ENCODE measurements around the gene ZP1. TPM values are rescaled to one million over a fixed set of nuclear protein-coding genes. Genes with fewer than 3 reads are reported as not detected.

Gene ZP1
- total RNA-seq, 1 experiment from 2014 or later = not detected

GRCh38 chr11:60919956-60920355 is 52.6 kb downstream of the ZP1 start:
- intact Hi-C loops (cut with micrococcal nuclease; ENCODE audit: unreplicated experiment) = loop anchor here (10.0 kb wide), 1 partner anchor 1355 kb away; no protein-coding TSS in a partner anchor
- TF ChIP-seq CTCF (conservative IDR thresholded peaks at IDR 0.05; ENCODE audit: low read depth, low read length) = no peak
- TF ChIP-seq EZH2 (IDR thresholded peaks at IDR 0.05; ENCODE audit: borderline replicate concordance, low read depth, low read length, poor library complexity, severe bottlenecking) = no peak
- no peak overlapping the region for H3K27ac ChIP-seq (ENCODE audit: low read depth, low read length, poor library complexity, severe bottlenecking)
- H3K9me3 ChIP-seq (ENCODE audit: low read depth, low read length, poor library complexity, severe bottlenecking) = no peaks in the 10 kb centered on the region
- H3K4me1 ChIP-seq (ENCODE audit: insufficient read depth, low read length, poor library complexity, severe bottlenecking) = peaks cover 26% of the 10 kb centered on the region
- no peaks in the 10 kb centered on the region for H3K27me3 ChIP-seq (replicated peaks; ENCODE audit: insufficient read depth, low read depth, low read length, poor library complexity)
- H3K36me3 ChIP-seq (ENCODE audit: insufficient read depth, low read length, poor library complexity, severe bottlenecking) = peaks cover 31% of the 10 kb centered on the region
- ChIA-PET POLR2A (ENCODE audit: low non-redundant PET) (no interaction called here), CTCF (no interaction called here)
- H3K4me3 ChIP-seq (ENCODE audit: low read depth, low read length, poor library complexity, severe bottlenecking) = no peak overlapping the region
- BruUV-seq (replicated peaks) = no TSS peak
- DNase-seq (ENCODE audit: low spot score) = no peak

GRCh38 chr11:60921259-60921658 is 53.9 kb downstream of the ZP1 start:
- no TSS peak for BruUV-seq (replicated peaks)
- ChIA-PET POLR2A (ENCODE audit: low non-redundant PET) (no interaction called here), CTCF (no interaction called here)
- no peaks in the 10 kb centered on the region for H3K27me3 ChIP-seq (replicated peaks; ENCODE audit: insufficient read depth, low read depth, low read length, poor library complexity)
- no peak overlapping the region for H3K4me3 ChIP-seq (ENCODE audit: low read depth, low read length, poor library complexity, severe bottlenecking)
- H3K36me3 ChIP-seq (ENCODE audit: insufficient read depth, low read length, poor library complexity, severe bottlenecking) = peaks cover 31% of the 10 kb centered on the region
- TF ChIP-seq EZH2 (IDR thresholded peaks at IDR 0.05; ENCODE audit: borderline replicate concordance, low read depth, low read length, poor library complexity, severe bottlenecking) = no peak
- TF ChIP-seq CTCF (conservative IDR thresholded peaks at IDR 0.05; ENCODE audit: low read depth, low read length) = no peak
- intact Hi-C loops (cut with micrococcal nuclease; ENCODE audit: unreplicated experiment) = no loop called here
- no peak overlapping the region for H3K27ac ChIP-seq (ENCODE audit: low read depth, low read length, poor library complexity, severe bottlenecking)
- no peak for DNase-seq (ENCODE audit: low spot score)
- H3K9me3 ChIP-seq (ENCODE audit: low read depth, low read length, poor library complexity, severe bottlenecking) = no peaks in the 10 kb centered on the region
- peaks cover 30% of the 10 kb centered on the region for H3K4me1 ChIP-seq (ENCODE audit: insufficient read depth, low read length, poor library complexity, severe bottlenecking)

GRCh38 chr11:60921777-60922335 is 54.5 kb downstream of the ZP1 start:
- Histone ChIP-seq H3K9me3 (ENCODE audit: low read depth, low read length, poor library complexity, severe bottlenecking) (no peaks in the 10 kb centered on the region), H3K27ac (ENCODE audit: low read depth, low read length, poor library complexity, severe bottlenecking) (no peak overlapping the region), H3K4me1 (ENCODE audit: insufficient read depth, low read length, poor library complexity, severe bottlenecking) (peaks cover 30% of the 10 kb centered on the region), H3K27me3 (replicated peaks; ENCODE audit: insufficient read depth, low read depth, low read length, poor library complexity) (no peaks in the 10 kb centered on the region), H3K4me3 (ENCODE audit: low read depth, low read length, poor library complexity, severe bottlenecking) (no peak overlapping the region), H3K36me3 (ENCODE audit: insufficient read depth, low read length, poor library complexity, severe bottlenecking) (peaks cover 31% of the 10 kb centered on the region)
- ChIA-PET CTCF (interaction anchor here (0.5 kb wide), 1 partner anchor 164 kb away, joined by 3 read pairs; no protein-coding TSS in a partner anchor), POLR2A (ENCODE audit: low non-redundant PET) (no interaction called here)
- intact Hi-C loops (cut with micrococcal nuclease; ENCODE audit: unreplicated experiment) = no loop called here
- no peak for DNase-seq (ENCODE audit: low spot score)
- no TSS peak for BruUV-seq (replicated peaks)
- TF ChIP-seq EZH2 (IDR thresholded peaks at IDR 0.05; ENCODE audit: borderline replicate concordance, low read depth, low read length, poor library complexity, severe bottlenecking) = no peak
- TF ChIP-seq CTCF (conservative IDR thresholded peaks at IDR 0.05; ENCODE audit: low read depth, low read length) = no peak

All from A673 (cell line).